HG02840 (cell line): ENCODE results near the gene CDK18.
"Not testable (repeated sequence)": the region's sequence is repeated elsewhere in the genome, so short reads cannot be mapped to it uniquely, and the experiment has no call there.

ENCODE experiments used
- ATAC-seq: cut with Tn5 transposase; IDR thresholded peaks from one replicate; pipeline ENCODE4 v1.9.1; 2021; ENCODE audit warnings: mild to moderate bottlenecking, moderate library complexity, moderate number of reproducible peaks; ENCODE audit not compliant: unreplicated experiment, low FRiP score

Gene CDK18

GRCh38 chr1:205504311-205505075 is at the start of gene CDK18:
TSS of gene CDK18 (plus strand) at chr1:205504669. CDS start at chr1:205523168, 18,499 bp downstream.
- ATAC-seq: no peak

GRCh38 chr1:205454903-205455335 is 49.5 kb upstream of the CDK18 start:
- no peak for ATAC-seq

- no peak for ATAC-seq
Measured at GRCh38 chr1:205455581-205456382, 48.7 kb upstream of the CDK18 start, which contains the start of gene BLACAT1. TSS of gene BLACAT1 (minus strand) at chr1:205456045.

GRCh38 chr1:205456383-205456867 is 48.0 kb upstream of the CDK18 start:
- ATAC-seq: no peak

GRCh38 chr1:205456868-205457745 is 47.4 kb upstream of the CDK18 start:
- ATAC-seq: no peak

- ATAC-seq: no peak
Measured at GRCh38 chr1:205458777-205459566, 45.5 kb upstream of the CDK18 start.

GRCh38 chr1:205465392-205465791 is 39.1 kb upstream of the CDK18 start:
- ATAC-seq: no peak

- no peak for ATAC-seq
Measured at GRCh38 chr1:205466595-205467220, 37.8 kb upstream of the CDK18 start.

GRCh38 chr1:205470131-205470530 is 34.3 kb upstream of the CDK18 start:
- ATAC-seq: no peak

- ATAC-seq: no peak
Measured at GRCh38 chr1:205472737-205473441, 31.6 kb upstream of the CDK18 start.

GRCh38 chr1:205473475-205473874 is 31.0 kb upstream of the CDK18 start:
- ATAC-seq: no peak

GRCh38 chr1:205473966-205474365 is 30.5 kb upstream of the CDK18 start:
- no peak for ATAC-seq

- no peak for ATAC-seq
Measured at GRCh38 chr1:205474571-205474970, 29.9 kb upstream of the CDK18 start.

GRCh38 chr1:205475855-205476254 is 28.6 kb upstream of the CDK18 start:
- ATAC-seq: no peak

- no peak for ATAC-seq
Measured at GRCh38 chr1:205476648-205477047, 27.8 kb upstream of the CDK18 start.

- ATAC-seq: no peak
Measured at GRCh38 chr1:205477121-205477758, 27.2 kb upstream of the CDK18 start.

- ATAC-seq: no peak
Measured at GRCh38 chr1:205477759-205478247, 26.7 kb upstream of the CDK18 start.

GRCh38 chr1:205478985-205479384 is 25.5 kb upstream of the CDK18 start:
- ATAC-seq: not testable (repeated sequence)
